BLaER1 treated with 17β-estradiol and CSF1 and Interleukin-3, amounts not matched to agents 10 nM and 100 nM (cell line): ENCODE measurements around the gene PDZD4.

Experiments used
- H3K27ac ChIP-seq, 11 experiments: shearing (Covaris generic); formaldehyde crosslinking; 2 replicates each; pipeline ENCODE4 v1.8.1; 2022
- H3K27me3 ChIP-seq, 11 experiments: shearing (Covaris generic); formaldehyde crosslinking; 2 replicates each; pipeline ENCODE4 v1.8.1; 2022
- H3K36me3 ChIP-seq, 11 experiments: shearing (Covaris generic); formaldehyde crosslinking; 2 replicates each; pipeline ENCODE4 v1.8.1; 2022
- H3K4me1 ChIP-seq, 10 experiments: shearing (Covaris generic); formaldehyde crosslinking; 2 replicates each; pipeline ENCODE4 v1.8.1; 2022
- H3K4me2 ChIP-seq, 11 experiments: shearing (Covaris generic); formaldehyde crosslinking; 2 replicates each; pipeline ENCODE4 v1.8.1; 2022
- H3K4me3 ChIP-seq, 10 experiments: shearing (Covaris generic); formaldehyde crosslinking; 2 replicates each; pipeline ENCODE4 v1.8.1; 2022
- H3K9ac ChIP-seq, 11 experiments: shearing (Covaris generic); formaldehyde crosslinking; 2 replicates each; pipeline ENCODE4 v1.8.1; 2022
- H3K9me3 ChIP-seq, 11 experiments: shearing (Covaris generic); formaldehyde crosslinking; replicated peaks in 1 of 11; 2 replicates each; pipeline ENCODE4 v1.8.1; 2022
- H4K20me1 ChIP-seq, 11 experiments: shearing (Covaris generic); formaldehyde crosslinking; 2 replicates each; pipeline ENCODE4 v1.8.1; 2022
- Cebpa-rat ChIP-seq, 11 experiments: shearing (Covaris generic); IDR thresholded peaks; 2 replicates each; pipeline ENCODE4 v1.8.1; 2022

Gene PDZD4

DNA sequence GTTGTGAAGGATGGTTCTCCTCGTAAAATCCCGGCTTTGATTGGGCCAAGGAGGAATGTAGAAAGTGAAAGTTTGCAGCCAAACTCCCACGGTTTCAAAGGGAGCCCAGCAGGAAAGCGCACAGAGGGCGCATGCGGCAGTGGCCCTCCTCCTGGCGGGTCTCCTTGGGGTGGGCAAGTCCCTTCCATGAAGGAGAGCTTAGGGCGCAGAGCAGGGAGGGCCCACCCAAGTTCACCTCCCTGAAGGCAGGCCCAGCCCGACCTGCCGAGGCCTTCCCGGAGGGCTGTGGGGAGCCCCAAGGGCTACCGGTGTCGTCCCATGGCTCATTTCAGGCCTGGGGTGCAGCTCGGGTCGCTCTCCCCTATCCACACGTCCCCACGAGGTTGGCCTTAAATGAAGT is 2.0 kb downstream of the PDZD4 start:
- Histone ChIP-seq H3K9me3 (peaks cover 5 to 64% (median 40%) of the 10 kb centered on the region in 11 experiments; a peak in 18 of 22 replicates), H3K36me3 (no peaks in the 10 kb centered on the region), H3K27me3 (peaks cover 86 to 100% (median 97%) of the 10 kb centered on the region in 11 experiments), H3K4me3 (no peak overlapping the region), H4K20me1 (peaks cover 0 to 18% (median 5%) of the 10 kb centered on the region in 11 experiments; a peak in 6 of 22 replicates), H3K4me2 (no peak overlapping the region), H3K4me1 (peaks cover 0 to 7% (median 5%) of the 10 kb centered on the region in 10 experiments; a peak in 8 of 20 replicates), H3K9ac (no peak overlapping the region), H3K27ac (no peak overlapping the region)
- no peak for TF ChIP-seq Cebpa-rat (IDR thresholded peaks at IDR 0.05)

DNA sequence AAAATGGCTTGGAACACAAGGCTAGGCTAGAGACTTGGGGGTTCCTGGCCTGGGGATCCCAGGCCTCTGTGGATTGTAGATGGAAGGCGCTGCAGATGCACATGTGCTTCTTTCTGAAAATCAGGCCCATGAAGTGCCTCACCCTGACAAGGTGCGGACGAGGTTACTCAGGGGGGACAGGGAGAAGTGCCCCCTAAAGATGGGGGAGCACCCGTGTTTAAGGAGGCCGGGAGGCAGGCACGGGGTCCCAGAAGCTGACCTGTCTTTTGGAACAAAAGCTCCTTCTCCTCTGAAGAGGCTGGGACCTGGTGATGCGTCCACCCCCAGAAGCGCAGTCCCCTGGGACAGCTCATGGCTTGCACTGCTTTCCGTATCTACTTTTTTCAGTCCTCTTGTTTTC is 2.4 kb downstream of the PDZD4 start:
- H3K9me3 ChIP-seq, result peaks cover 5 to 60% (median 40%) of the 10 kb centered on the region in 11 experiments; a peak in 18 of 22 replicates
- no peak overlapping the region for H3K4me3 ChIP-seq
- TF ChIP-seq Cebpa-rat (IDR thresholded peaks at IDR 0.05), result no peak
- H3K4me2 ChIP-seq, result no peak overlapping the region
- peaks cover 0 to 18% (median 5%) of the 10 kb centered on the region in 11 experiments; a peak in 6 of 22 replicates for H4K20me1 ChIP-seq
- H3K27me3 ChIP-seq, result peaks cover 86 to 99% (median 94%) of the 10 kb centered on the region in 11 experiments
- peaks cover 0 to 7% (median 5%) of the 10 kb centered on the region in 10 experiments; a peak in 8 of 20 replicates for H3K4me1 ChIP-seq
- no peak overlapping the region for H3K9ac ChIP-seq
- no peaks in the 10 kb centered on the region for H3K36me3 ChIP-seq
- no peak overlapping the region for H3K27ac ChIP-seq

DNA sequence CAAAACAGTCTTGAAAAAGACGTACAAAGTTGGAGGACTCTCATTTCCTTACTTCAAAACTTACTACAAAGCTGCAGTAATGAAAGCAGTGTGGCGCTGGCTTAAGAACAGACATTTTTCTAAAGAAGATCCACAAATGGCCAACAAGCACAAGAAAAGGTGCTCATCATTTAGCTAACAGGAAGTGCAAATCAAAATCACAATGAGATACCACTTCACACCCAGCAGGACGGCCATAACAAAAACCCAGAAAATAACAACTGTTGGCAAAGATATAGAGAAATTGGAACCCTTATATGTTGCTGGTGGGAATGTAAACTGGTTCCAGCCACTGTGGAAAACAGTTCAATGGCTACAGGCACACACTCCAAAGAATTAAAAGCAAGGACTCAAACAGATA is 3.3 kb downstream of the PDZD4 start:
- H3K4me3 ChIP-seq, result no peak overlapping the region
- no peak overlapping the region for H3K4me2 ChIP-seq
- peaks cover 0 to 10% (median 7%) of the 10 kb centered on the region in 10 experiments; a peak in 15 of 20 replicates for H3K4me1 ChIP-seq
- peaks cover 0 to 51% (median 31%) of the 10 kb centered on the region in 11 experiments; a peak in 18 of 22 replicates for H3K9me3 ChIP-seq
- TF ChIP-seq Cebpa-rat (IDR thresholded peaks at IDR 0.05), result no peak
- no peak overlapping the region for H3K27ac ChIP-seq
- H3K36me3 ChIP-seq, result no peaks in the 10 kb centered on the region
- H4K20me1 ChIP-seq, result peaks cover 0 to 18% (median 5%) of the 10 kb centered on the region in 11 experiments; a peak in 6 of 22 replicates
- peaks cover 84 to 99% (median 93%) of the 10 kb centered on the region in 11 experiments for H3K27me3 ChIP-seq
- no peak overlapping the region for H3K9ac ChIP-seq

DNA sequence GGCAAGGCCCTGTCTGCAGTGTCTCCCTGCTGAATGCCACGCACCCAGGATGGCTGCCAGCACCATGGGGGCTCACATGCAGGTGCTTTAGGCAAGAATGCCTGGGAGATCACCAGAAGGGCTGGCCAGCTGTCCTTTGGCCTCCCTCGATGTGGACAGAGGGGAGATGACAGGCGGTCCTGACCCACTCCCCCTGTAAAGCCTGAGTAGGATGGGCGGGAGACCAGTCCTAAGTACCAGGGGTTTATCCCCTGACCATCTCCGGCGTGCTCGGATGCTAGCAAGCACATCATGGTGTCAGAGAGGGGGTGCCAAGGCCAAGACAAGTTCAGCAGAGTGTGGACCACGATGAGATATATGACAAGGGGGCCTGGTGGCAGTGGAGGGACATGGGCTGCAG is 5.3 kb downstream of the PDZD4 start:
- peaks cover 0 to 25% (median 17%) of the 10 kb centered on the region in 10 experiments; a peak in 15 of 20 replicates for H3K4me1 ChIP-seq
- no peak overlapping the region for H3K4me3 ChIP-seq
- peaks cover 0 to 39% (median 18%) of the 10 kb centered on the region in 11 experiments; a peak in 16 of 22 replicates for H3K9me3 ChIP-seq
- H3K4me2 ChIP-seq, result no peak overlapping the region
- H3K27me3 ChIP-seq, result peaks cover 72 to 98% (median 93%) of the 10 kb centered on the region in 11 experiments
- TF ChIP-seq Cebpa-rat (IDR thresholded peaks at IDR 0.05), result no peak
- no peak overlapping the region for H3K27ac ChIP-seq
- no peaks in the 10 kb centered on the region for H3K36me3 ChIP-seq
- no peak overlapping the region for H3K9ac ChIP-seq
- H4K20me1 ChIP-seq, result peaks cover 0 to 26% (median 5%) of the 10 kb centered on the region in 11 experiments; a peak in 6 of 22 replicates

DNA sequence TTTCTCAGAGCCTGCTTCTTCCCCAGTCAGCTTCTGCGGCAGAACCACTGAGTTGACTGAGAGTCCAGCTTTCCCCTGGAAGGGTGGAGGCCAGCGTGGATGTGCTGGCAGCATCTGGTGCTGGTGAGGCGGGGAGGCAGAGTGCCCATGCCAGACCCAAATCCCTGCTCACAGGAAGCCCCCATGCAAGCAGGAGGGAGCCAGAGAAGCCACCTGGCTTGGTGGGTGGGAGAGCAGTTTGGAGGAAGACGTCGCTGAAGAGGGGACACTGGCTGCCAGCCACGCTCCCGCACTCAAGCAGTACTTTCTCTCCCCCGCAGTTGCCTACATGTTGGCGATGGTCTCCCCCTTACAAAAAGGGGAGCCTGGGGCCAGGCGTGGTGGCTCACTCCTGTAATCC is 6.0 kb downstream of the PDZD4 start:
- Histone ChIP-seq H3K4me2 (no peak overlapping the region), H3K4me1 (peaks cover 2 to 24% (median 17%) of the 10 kb centered on the region in 10 experiments; a peak in 16 of 20 replicates), H3K9me3 (peaks cover 0 to 33% (median 11%) of the 10 kb centered on the region in 11 experiments; a peak in 16 of 22 replicates), H3K27me3 (peaks cover 68 to 97% (median 91%) of the 10 kb centered on the region in 11 experiments), H3K4me3 (no peak overlapping the region), H3K9ac (no peak overlapping the region), H3K36me3 (no peaks in the 10 kb centered on the region), H3K27ac (no peak overlapping the region), H4K20me1 (peaks cover 0 to 26% (median 0%) of the 10 kb centered on the region in 11 experiments; a peak in 3 of 22 replicates)
- no peak for TF ChIP-seq Cebpa-rat (IDR thresholded peaks at IDR 0.05)

DNA sequence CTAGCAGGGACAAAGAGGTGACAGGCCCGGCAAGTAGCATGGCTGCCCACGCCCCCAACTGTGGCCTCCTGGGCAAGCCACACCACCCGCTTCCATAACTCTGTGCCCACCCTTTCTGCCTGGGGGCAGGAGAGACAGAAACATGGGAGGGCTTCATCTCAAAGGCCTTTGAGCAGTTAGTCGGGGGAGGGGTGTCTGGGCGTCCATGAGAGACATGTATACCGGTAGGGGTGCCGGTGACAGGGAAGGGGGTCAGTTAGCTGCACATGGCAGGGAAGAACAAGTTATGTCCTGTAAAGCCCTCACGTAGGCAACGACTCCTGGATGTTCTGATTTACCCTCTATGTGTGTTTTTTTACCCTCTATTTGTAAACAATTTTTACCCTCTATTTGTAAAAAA is 9.3 kb downstream of the PDZD4 start:
- H4K20me1 ChIP-seq, result peaks cover 0 to 21% (median 0%) of the 10 kb centered on the region in 11 experiments; a peak in 3 of 22 replicates
- peaks cover 20 to 55% (median 46%) of the 10 kb centered on the region in 10 experiments; a peak in 19 of 20 replicates for H3K4me1 ChIP-seq
- peak overlapping the region in 5 of 11 experiments; percentile 24 to 45 (median 38); a peak in 2 of 22 replicates for H3K4me2 ChIP-seq
- no peak overlapping the region for H3K27ac ChIP-seq
- H3K36me3 ChIP-seq, result no peaks in the 10 kb centered on the region
- H3K9ac ChIP-seq, result no peak overlapping the region
- peaks cover 0 to 21% (median 4%) of the 10 kb centered on the region in 11 experiments; a peak in 5 of 22 replicates for H3K9me3 ChIP-seq
- H3K27me3 ChIP-seq, result peaks cover 48 to 95% (median 83%) of the 10 kb centered on the region in 11 experiments
- H3K4me3 ChIP-seq, result no peak overlapping the region
- TF ChIP-seq Cebpa-rat (IDR thresholded peaks at IDR 0.05), result no peak

DNA sequence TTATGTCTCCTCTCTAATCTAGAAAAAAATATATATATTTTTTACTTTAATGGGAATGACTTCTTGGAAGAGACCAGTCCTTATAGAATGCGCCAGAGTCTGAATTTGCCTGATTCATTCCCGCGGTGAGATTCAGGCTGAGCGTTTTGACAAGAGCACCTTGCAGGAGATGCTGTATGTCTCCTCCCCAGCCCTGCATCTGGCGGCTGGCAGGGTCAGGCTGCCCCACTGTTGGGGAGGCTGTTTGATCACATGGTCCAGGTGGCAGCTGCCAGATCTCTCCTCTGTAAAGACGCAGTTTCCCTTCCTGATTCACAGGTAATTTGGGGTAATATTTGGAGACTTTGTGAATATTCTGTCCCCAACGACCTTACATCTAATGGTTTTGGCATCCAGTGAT is 9.7 kb downstream of the PDZD4 start:
- Histone ChIP-seq H3K27ac (no peak overlapping the region), H3K9ac (no peak overlapping the region), H3K4me1 (peaks cover 20 to 56% (median 47%) of the 10 kb centered on the region in 10 experiments; a peak in 19 of 20 replicates), H3K4me3 (no peak overlapping the region), H3K27me3 (peaks cover 44 to 91% (median 78%) of the 10 kb centered on the region in 11 experiments), H4K20me1 (peaks cover 0 to 21% (median 0%) of the 10 kb centered on the region in 11 experiments; a peak in 3 of 22 replicates), H3K36me3 (no peaks in the 10 kb centered on the region), H3K9me3 (peaks cover 0 to 21% (median 4%) of the 10 kb centered on the region in 11 experiments; a peak in 5 of 22 replicates), H3K4me2 (peak overlapping the region in 2 of 11 experiments; percentile 44 to 45; a peak in 1 of 22 replicates)
- TF ChIP-seq Cebpa-rat (IDR thresholded peaks at IDR 0.05), result no peak

DNA sequence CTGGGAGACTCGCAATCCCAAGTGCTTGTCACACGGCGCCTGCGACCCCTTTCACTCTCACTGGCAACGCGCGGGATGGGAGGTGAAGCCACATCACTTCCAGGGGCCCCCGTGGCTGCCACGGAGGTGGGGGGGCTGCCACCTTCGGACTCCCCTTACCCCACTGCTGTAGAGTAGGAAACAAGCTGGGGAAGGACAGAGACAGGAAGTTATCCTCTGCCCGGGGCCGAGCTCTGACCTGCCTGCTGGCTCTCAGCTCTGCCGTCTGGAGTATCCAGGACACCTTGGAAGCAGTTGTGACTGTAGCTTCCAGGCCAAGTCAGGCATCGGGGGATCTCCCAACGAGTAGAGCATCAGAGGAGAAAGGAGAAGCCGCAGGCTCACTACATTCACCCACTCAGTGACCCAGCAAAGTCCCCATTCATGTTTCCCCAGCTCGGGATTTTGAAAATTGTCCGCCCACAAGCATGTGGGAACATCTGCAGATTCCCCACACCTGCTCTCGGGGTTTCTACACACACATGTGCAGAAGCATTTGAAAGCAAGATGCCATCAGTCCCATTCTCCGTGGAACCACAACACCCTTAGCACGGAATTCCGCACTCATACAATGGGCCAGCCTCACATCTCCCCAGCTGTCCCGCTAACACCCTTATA is 10.8 kb downstream of the PDZD4 start:
- Histone ChIP-seq H3K9ac (peak overlapping the region; percentile 26 to 63 (median 49); a peak in 17 of 22 replicates), H3K36me3 (no peaks in the 10 kb centered on the region), H3K4me3 (peak overlapping the region; percentile 32 to 62 (median 48); a peak in 19 of 20 replicates), H3K4me1 (peaks cover 30 to 67% (median 57%) of the 10 kb centered on the region in 10 experiments), H3K9me3 (peaks cover 0 to 27% (median 4%) of the 10 kb centered on the region in 11 experiments; a peak in 7 of 22 replicates), H3K4me2 (peak overlapping the region; percentile 65 to 83 (median 75)), H3K27me3 (peaks cover 36 to 87% (median 73%) of the 10 kb centered on the region in 11 experiments), H4K20me1 (peaks cover 0 to 12% (median 0%) of the 10 kb centered on the region in 11 experiments; a peak in 2 of 22 replicates), H3K27ac (0 out of 22 replicates have a peak overlapping the region, but pooled peaks of 1 of the 11 experiments have one; percentile 9)
- no peak for TF ChIP-seq Cebpa-rat (IDR thresholded peaks at IDR 0.05)
